GM23248 (cell line): Measurements from ENCODE around the gene CHCHD3. TPM values are rescaled to one million over a fixed set of nuclear protein-coding genes. Genes with fewer than 3 reads are reported as not detected.

Source experiments
- DNase-seq: peaks from one replicate; pipeline ENCODE4 v3.0.0-alpha.2; 2015
- H2AFZ ChIP-seq: fragments of 200-600 bp; sonication (generic); 2 replicates; pipeline ENCODE4 v1.6.1; 2016; ENCODE audit warnings: antibody characterized with exemption
- H3F3A ChIP-seq: fragments of 200-600 bp; sonication (generic); 2 replicates; pipeline ENCODE4 v1.6.1; 2016; ENCODE audit warnings: mild to moderate bottlenecking, antibody characterized with exemption, mixed run types; ENCODE audit not compliant: insufficient read depth
- H3K27ac ChIP-seq: fragments of 200-600 bp; sonication (generic); 2 replicates; pipeline ENCODE4 v1.5.1; 2016; ENCODE audit warnings: mild to moderate bottlenecking
- H3K27me3 ChIP-seq: fragments of 200-600 bp; sonication (generic); replicated peaks from 2 replicates; pipeline ENCODE4 v1.6.1; 2016; ENCODE audit warnings: mild to moderate bottlenecking; ENCODE audit not compliant: insufficient read depth
- H3K36me3 ChIP-seq: fragments of 200-600 bp; sonication (generic); 2 replicates; pipeline ENCODE4 v1.6.1; 2016; ENCODE audit warnings: low read depth, mild to moderate bottlenecking
- H3K4me1 ChIP-seq: fragments of 200-600 bp; sonication (generic); 2 replicates; pipeline ENCODE4 v1.6.1; 2016; ENCODE audit warnings: mild to moderate bottlenecking; ENCODE audit not compliant: insufficient read depth
- H3K4me2 ChIP-seq: fragments of 200-600 bp; sonication (generic); one replicate; pipeline ENCODE4 v1.6.1; 2016; ENCODE audit warnings: mild to moderate bottlenecking; ENCODE audit not compliant: unreplicated experiment
- H3K4me3 ChIP-seq: fragments of 200-600 bp; sonication (generic); 2 replicates; pipeline ENCODE4 v1.5.1; 2016; ENCODE audit warnings: mild to moderate bottlenecking
- H3K79me2 ChIP-seq: fragments of 200-600 bp; sonication (generic); 2 replicates; pipeline ENCODE4 v1.6.1; 2016; ENCODE audit warnings: mild to moderate bottlenecking; ENCODE audit not compliant: insufficient read depth
- H3K9ac ChIP-seq: fragments of 200-600 bp; sonication (generic); 2 replicates; pipeline ENCODE4 v1.6.1; 2016; ENCODE audit warnings: mild to moderate bottlenecking
- H3K9me2 ChIP-seq: fragments of 200-600 bp; sonication (generic); 2 replicates; pipeline ENCODE4 v1.6.1; 2016; ENCODE audit warnings: mixed run types, mild to moderate bottlenecking, moderate library complexity; ENCODE audit not compliant: insufficient read depth
- H3K9me3 ChIP-seq: fragments of 200-600 bp; sonication (generic); one replicate; pipeline ENCODE4 v1.6.1; 2017; ENCODE audit warnings: low read depth
- H4K20me1 ChIP-seq: fragments of 200-600 bp; sonication (generic); 2 replicates; pipeline ENCODE4 v1.6.0; 2016; ENCODE audit not compliant: insufficient read depth
- EZH2 ChIP-seq: fragments of 200-600 bp; sonication (generic); IDR thresholded peaks from 2 replicates; pipeline ENCODE4 v1.6.1; 2018; ENCODE audit warnings: antibody characterized with exemption, mild to moderate bottlenecking; ENCODE audit not compliant: insufficient read depth, poor library complexity, severe bottlenecking
- EZH2phosphoT487 ChIP-seq: fragments of 200-600 bp; sonication (generic); IDR thresholded peaks from 2 replicates; pipeline ENCODE4 v1.6.1; 2018; ENCODE audit warnings: antibody characterized with exemption, moderate library complexity, mild to moderate bottlenecking, low read depth; ENCODE audit not compliant: insufficient read depth
- WGBS, 2 experiments: methylation state at CpG; one replicate each; pipeline ENCODE4 v1.1.6; 2015 to 2017; ENCODE audit warnings: low lambda C conversion rate in 2 of 2, low coverage in 1 of 2; ENCODE audit errors: missing lambda C conversion rate in 2 of 2; 5-methylcytosine and 5-hydroxymethylcytosine counted together
- in situ Hi-C: fragments of 300-500 bp; cut with MboI; formaldehyde crosslinking; loops from 2 replicates; pipeline ENCODE4 v1.15.0; 2020
- polyA plus RNA-seq: library from polyadenylated mRNA; unstranded; fragments of >200 nt; fragmentation: Nextera tagmentation; extraction: Ambion mirVana; gene quantifications from 2 replicates; pipeline ENCODE4 v1.2.1, GENCODE V29; 2016
- total RNA-seq: library from RNA; depleted of rRNA; stranded (reverse); fragments of >200 nt; shearing (Covaris generic); gene quantifications from 2 replicates; pipeline ENCODE4 v1.2.3, GENCODE V29; 2014

The CHCHD3 gene
- total and polyA plus RNA-seq, 2 experiments from 2014 or later: 43.7 to 66.1 TPM

- Histone ChIP-seq H3K9ac (no peak overlapping the region), H3K27ac (no peak overlapping the region), H2AFZ (no peak overlapping the region), H3K9me2 (no peaks in the 10 kb centered on the region), H3K9me3 (no peaks in the 10 kb centered on the region), H3K27me3 (peaks cover 10% of the 10 kb centered on the region), H3K36me3 (no peaks in the 10 kb centered on the region), H3K4me1 (no peaks in the 10 kb centered on the region), H3K79me2 (no peaks in the 10 kb centered on the region), H3F3A (no peaks in the 10 kb centered on the region), H3K4me2 (no peak overlapping the region), H3K4me3 (no peak overlapping the region), H4K20me1 (no peaks in the 10 kb centered on the region)
- WGBS, 2 experiments: 64 to 74% methylated on average over 7 of the region's 7 CpGs
- no peak for DNase-seq
- TF ChIP-seq EZH2: no peak
- no peak for TF ChIP-seq EZH2phosphoT487
- in situ Hi-C loops: no loop called here
Observed at GRCh38 chr7:133121175-133121844, 39.4 kb upstream of the CHCHD3 start.

GRCh38 chr7:133119067-133119466, 37.2 kb upstream of the CHCHD3 start:
- Histone ChIP-seq H3K9ac (no peak overlapping the region), H4K20me1 (no peaks in the 10 kb centered on the region), H3K79me2 (no peaks in the 10 kb centered on the region), H3K4me2 (no peak overlapping the region), H3K9me3 (no peaks in the 10 kb centered on the region), H3K4me3 (no peak overlapping the region), H3K27ac (no peak overlapping the region), H3K9me2 (no peaks in the 10 kb centered on the region), H3K4me1 (no peaks in the 10 kb centered on the region), H3K27me3 (peaks cover 17% of the 10 kb centered on the region), H2AFZ (no peak overlapping the region), H3K36me3 (no peaks in the 10 kb centered on the region), H3F3A (no peaks in the 10 kb centered on the region)
- TF ChIP-seq EZH2phosphoT487 (no peak), EZH2 (no peak)
- DNase-seq: no peak
- in situ Hi-C loops: no loop called here

GRCh38 chr7:133118261-133118660, 36.4 kb upstream of the CHCHD3 start:
- WGBS, 2 experiments: 26 to 29% methylated on average over 5 of the region's 5 CpGs
- Histone ChIP-seq H3K9me3 (no peaks in the 10 kb centered on the region), H3K9ac (no peak overlapping the region), H3F3A (no peaks in the 10 kb centered on the region), H4K20me1 (no peaks in the 10 kb centered on the region), H3K27ac (no peak overlapping the region), H3K79me2 (no peaks in the 10 kb centered on the region), H2AFZ (no peak overlapping the region), H3K4me3 (no peak overlapping the region), H3K27me3 (peaks cover 19% of the 10 kb centered on the region), H3K9me2 (no peaks in the 10 kb centered on the region), H3K4me1 (no peaks in the 10 kb centered on the region), H3K4me2 (no peak overlapping the region), H3K36me3 (no peaks in the 10 kb centered on the region)
- TF ChIP-seq EZH2 (no peak), EZH2phosphoT487 (no peak)
- DNase-seq: no peak
- in situ Hi-C loops: no loop called here

- H3K27me3 ChIP-seq: peaks cover 23% of the 10 kb centered on the region
- no peaks in the 10 kb centered on the region for H3K79me2 ChIP-seq
- DNase-seq: no peak
- no peak overlapping the region for H3K9ac ChIP-seq
- no peaks in the 10 kb centered on the region for H3K9me3 ChIP-seq
- no peak overlapping the region for H3K27ac ChIP-seq
- no peaks in the 10 kb centered on the region for H3F3A ChIP-seq
- H3K4me2 ChIP-seq: no peak overlapping the region
- TF ChIP-seq EZH2phosphoT487: no peak
- TF ChIP-seq EZH2: no peak
- H3K36me3 ChIP-seq: no peaks in the 10 kb centered on the region
- no peak overlapping the region for H2AFZ ChIP-seq
- WGBS, 2 experiments: 50% methylated on average over 5 of the region's 5 CpGs
- H3K4me1 ChIP-seq: no peaks in the 10 kb centered on the region
- H3K9me2 ChIP-seq: no peaks in the 10 kb centered on the region
- in situ Hi-C loops: no loop called here
- no peak overlapping the region for H3K4me3 ChIP-seq
- H4K20me1 ChIP-seq: no peaks in the 10 kb centered on the region
Observed at GRCh38 chr7:133117452-133117851, 35.6 kb upstream of the CHCHD3 start.

GRCh38 chr7:133115596-133115995, 33.7 kb upstream of the CHCHD3 start:
- DNase-seq: no peak
- H4K20me1 ChIP-seq: no peaks in the 10 kb centered on the region
- no peak overlapping the region for H3K27ac ChIP-seq
- in situ Hi-C loops: no loop called here
- peaks cover 23% of the 10 kb centered on the region for H3K27me3 ChIP-seq
- no peaks in the 10 kb centered on the region for H3K4me1 ChIP-seq
- no peaks in the 10 kb centered on the region for H3K9me2 ChIP-seq
- no peak overlapping the region for H3K4me2 ChIP-seq
- no peak overlapping the region for H2AFZ ChIP-seq
- no peaks in the 10 kb centered on the region for H3K79me2 ChIP-seq
- H3K9me3 ChIP-seq: no peaks in the 10 kb centered on the region
- TF ChIP-seq EZH2phosphoT487 (no peak), EZH2 (no peak)
- H3F3A ChIP-seq: no peaks in the 10 kb centered on the region
- H3K4me3 ChIP-seq: no peak overlapping the region
- WGBS, 2 experiments: 8 to 11% methylated on average over 3 of the region's 3 CpGs
- H3K9ac ChIP-seq: no peak overlapping the region
- no peaks in the 10 kb centered on the region for H3K36me3 ChIP-seq
